ENCODE results near the gene COG5. TPM values are rescaled to one million over a fixed set of nuclear protein-coding genes. Genes with fewer than 3 reads are reported as not detected.

Gene COG5
- total and polyA plus RNA-seq, 9 of the 15 experiments (the other 6 are each of a cell fraction or from before 2014, with no cell fraction given), result 15.3 to 75.1 (median 56.4) TPM

GRCh38 chr7:107162475-107162874 lies 401.2 kb downstream of the COG5 start:
- no peaks in the 10 kb centered on the region for H3K9me1 ChIP-seq (ENCODE audit: control insufficient read depth, insufficient read depth, low read length)
- intact Hi-C loops (cut with micrococcal nuclease) (no loop called here), in situ Hi-C loops (cut with MboI) (no loop called here)
- H3K9me3 ChIP-seq (replicated peaks; ENCODE audit: control insufficient read depth, insufficient read depth, low read depth, low read length), result no peaks in the 10 kb centered on the region
- BruUV-seq (replicated peaks), result no TSS peak
- no peak overlapping the region for H2AFZ ChIP-seq (ENCODE audit: low read depth, low read length)
- POLR2A ChIA-PET, result interaction anchor here (1.0 to 1.5 kb wide), 2 partner anchors 10 to 14 kb away, joined by 3 read pairs; no protein-coding TSS in a partner anchor
- no peaks in the 10 kb centered on the region for H3K79me2 ChIP-seq (ENCODE audit: control insufficient read depth, insufficient read depth, low read length)
- no peak overlapping the region for H3K27ac ChIP-seq (ENCODE audit: extremely low read depth, low read depth, low read length)
- CTCF ChIA-PET (ENCODE audit: low intra/inter-chr PET ratio), result no interaction called here
- 66% methylated on average over 5 of the region's 5 CpGs for WGBS (ENCODE audit: insufficient coverage, low coverage, missing lambda C conversion rate)
- no peak overlapping the region for H3K9ac ChIP-seq (ENCODE audit: insufficient read depth in 1 of 2, low read depth in 2 of 2, low read length in 2 of 2)
- no peaks in the 10 kb centered on the region for H4K20me1 ChIP-seq (replicated peaks; ENCODE audit: control insufficient read depth, insufficient read depth, low read length)
- H3K27me3 ChIP-seq (ENCODE audit: control insufficient read depth in 2 of 2, insufficient read depth in 2 of 2, low read length in 2 of 2), result no peaks in the 10 kb centered on the region
- peaks cover 43% of the 10 kb centered on the region for H3K36me3 ChIP-seq (ENCODE audit: control insufficient read depth, insufficient read depth, low read length)
- peaks cover 5 to 16% of the 10 kb centered on the region in 2 experiments; a peak in 4 of 5 replicates for H3K4me1 ChIP-seq (replicated peaks in 1 of 2; ENCODE audit: control insufficient read depth in 2 of 2, insufficient read depth in 2 of 2, low read length in 2 of 2)
- no peak overlapping the region for H3K4me3 ChIP-seq
- ATAC-seq, result no peak
- H3K4me2 ChIP-seq (ENCODE audit: insufficient read depth, low read length), result no peak overlapping the region
- FAIRE-seq, result no peak
- no peak for DNase-seq (ENCODE audit: extremely low read depth in 1 of 4, low spot score in 3 of 4)
- TF ChIP-seq ATF3 (IDR thresholded peaks at IDR 0.05), result 0 out of 2 replicates have a peak, but pooled peaks have one; percentile 50
- TF ChIP-seq ATF3 (CRISPR knock-in tag; conservative IDR thresholded peaks at IDR 0.05), result no peak
- no peak for TF ChIP-seq NCOR1 (IDR thresholded peaks at IDR 0.05)
- no peak for TF ChIP-seq DLX4 (CRISPR knock-in tag; IDR thresholded peaks at IDR 0.05)
- no peak for TF ChIP-seq CHD7 (IDR thresholded peaks at IDR 0.05; ENCODE audit: low read depth, low read length)
- TF ChIP-seq TCF3 (CRISPR knock-in tag; IDR thresholded peaks at IDR 0.05), result no peak
